HG03039 (cell line): Measurements from ENCODE around the gene ETF1.
"Not testable (repeated sequence)": the region's sequence is repeated elsewhere in the genome, so short reads cannot be mapped to it uniquely, and the experiment has no call there.

Experiments used
- ATAC-seq: cut with Tn5 transposase; IDR thresholded peaks from one replicate; pipeline ENCODE4 v1.9.1; 2021; ENCODE audit warnings: mild to moderate bottlenecking, moderate library complexity; ENCODE audit not compliant: unreplicated experiment

The ETF1 gene

GRCh38 chr5:138533973-138534941 is 8.8 kb downstream of the ETF1 start:
- ATAC-seq, result no peak

GRCh38 chr5:138529812-138530211 is 13.2 kb downstream of the ETF1 start:
- no peak for ATAC-seq

- no peak for ATAC-seq
Observed at GRCh38 chr5:138528744-138529469, 14.1 kb downstream of the ETF1 start.

- no peak for ATAC-seq
Observed at GRCh38 chr5:138528208-138528607, 14.8 kb downstream of the ETF1 start.

- no peak for ATAC-seq
Observed at GRCh38 chr5:138527170-138527569, 15.9 kb downstream of the ETF1 start.

- ATAC-seq, result no peak
Observed at GRCh38 chr5:138523406-138523805, 19.6 kb downstream of the ETF1 start.

GRCh38 chr5:138520971-138521370 is 22.1 kb downstream of the ETF1 start:
- no peak for ATAC-seq

GRCh38 chr5:138517437-138517836 is 25.6 kb downstream of the ETF1 start:
- no peak for ATAC-seq

GRCh38 chr5:138515556-138516245 is 27.3 kb downstream of the ETF1 start:
- ATAC-seq, result no peak

- ATAC-seq, result no peak
Observed at GRCh38 chr5:138514021-138514420, 29.0 kb downstream of the ETF1 start.

- no peak for ATAC-seq
Observed at GRCh38 chr5:138508958-138509357, 34.1 kb downstream of the ETF1 start.

- ATAC-seq, result not testable (repeated sequence)
Observed at GRCh38 chr5:138507485-138507884, 35.6 kb downstream of the ETF1 start.

- no peak for ATAC-seq
Observed at GRCh38 chr5:138506370-138507306, 36.4 kb downstream of the ETF1 start.

GRCh38 chr5:138504799-138505198 is 38.2 kb downstream of the ETF1 start:
- no peak for ATAC-seq

- no peak for ATAC-seq
Observed at GRCh38 chr5:138503487-138504270, 39.4 kb downstream of the ETF1 start.

- ATAC-seq, result no peak
Observed at GRCh38 chr5:138502521-138502920, 40.5 kb downstream of the ETF1 start.

GRCh38 chr5:138502121-138502520 is 40.9 kb downstream of the ETF1 start:
- no peak for ATAC-seq

GRCh38 chr5:138498376-138498775 is 44.7 kb downstream of the ETF1 start:
- ATAC-seq, result no peak

- ATAC-seq, result no peak
Observed at GRCh38 chr5:138495351-138495750, 47.7 kb downstream of the ETF1 start.
